ENCODE data around the gene TGM2.

Gene TGM2

GRCh38 chr20:38173237-38174156 is 8.4 kb upstream of the TGM2 start:
- DNase-seq = peak; percentile 37

- DNase-seq = peak; percentile 42
Observed at GRCh38 chr20:38172408-38172807, 7.3 kb upstream of the TGM2 start.

DNA sequence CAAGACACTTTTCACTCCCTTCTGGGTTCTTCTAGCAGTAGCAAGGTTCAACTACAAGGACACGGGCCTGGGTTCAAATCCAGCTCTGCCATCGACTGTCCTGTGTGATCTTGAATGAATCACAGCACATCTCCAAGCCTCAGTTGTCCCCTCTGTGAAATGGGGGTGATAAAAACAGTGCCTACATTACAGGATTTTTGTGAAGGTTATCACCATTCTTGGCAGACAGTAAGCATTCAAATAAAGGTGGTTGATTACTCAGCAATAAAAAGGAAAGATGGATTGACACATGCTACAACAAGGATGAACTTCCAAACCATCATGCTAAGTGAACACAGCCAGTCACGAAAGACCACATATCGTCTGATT is 6.6 kb upstream of the TGM2 start:
- no peak for DNase-seq

- DNase-seq = peak; percentile 69
Observed at GRCh38 chr20:38170826-38171674, 6.0 kb upstream of the TGM2 start.

- DNase-seq = no peak
Observed at GRCh38 chr20:38170219-38170825, 5.3 kb upstream of the TGM2 start.

DNA sequence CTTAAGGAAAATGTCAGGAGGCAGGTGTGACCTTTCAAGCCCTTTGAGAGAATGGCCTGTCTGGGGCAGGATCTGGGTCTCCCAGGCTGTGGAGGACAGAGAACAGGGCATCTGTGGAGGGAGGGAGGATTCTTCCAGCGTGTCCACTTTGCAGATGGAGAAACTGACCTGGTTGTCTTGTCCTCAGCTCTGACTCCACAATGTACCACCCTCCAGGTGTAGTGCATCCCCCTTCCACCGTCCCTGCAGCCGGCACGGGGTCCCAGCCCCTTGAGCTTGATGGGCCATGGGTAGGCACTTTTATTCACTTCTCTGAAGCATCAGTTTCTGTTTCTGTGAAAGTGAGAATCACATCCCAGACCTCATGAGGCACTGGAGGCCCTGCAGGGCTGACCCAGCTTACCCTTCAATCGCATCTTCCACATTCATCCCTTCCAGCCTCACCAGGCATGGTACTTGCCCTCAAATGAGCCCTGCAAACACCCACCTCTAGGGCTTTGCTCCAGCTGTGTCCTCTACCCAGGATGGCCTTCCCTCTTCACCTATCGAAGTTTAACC is 4.6 kb upstream of the TGM2 start:
- DNase-seq = no peak

DNA sequence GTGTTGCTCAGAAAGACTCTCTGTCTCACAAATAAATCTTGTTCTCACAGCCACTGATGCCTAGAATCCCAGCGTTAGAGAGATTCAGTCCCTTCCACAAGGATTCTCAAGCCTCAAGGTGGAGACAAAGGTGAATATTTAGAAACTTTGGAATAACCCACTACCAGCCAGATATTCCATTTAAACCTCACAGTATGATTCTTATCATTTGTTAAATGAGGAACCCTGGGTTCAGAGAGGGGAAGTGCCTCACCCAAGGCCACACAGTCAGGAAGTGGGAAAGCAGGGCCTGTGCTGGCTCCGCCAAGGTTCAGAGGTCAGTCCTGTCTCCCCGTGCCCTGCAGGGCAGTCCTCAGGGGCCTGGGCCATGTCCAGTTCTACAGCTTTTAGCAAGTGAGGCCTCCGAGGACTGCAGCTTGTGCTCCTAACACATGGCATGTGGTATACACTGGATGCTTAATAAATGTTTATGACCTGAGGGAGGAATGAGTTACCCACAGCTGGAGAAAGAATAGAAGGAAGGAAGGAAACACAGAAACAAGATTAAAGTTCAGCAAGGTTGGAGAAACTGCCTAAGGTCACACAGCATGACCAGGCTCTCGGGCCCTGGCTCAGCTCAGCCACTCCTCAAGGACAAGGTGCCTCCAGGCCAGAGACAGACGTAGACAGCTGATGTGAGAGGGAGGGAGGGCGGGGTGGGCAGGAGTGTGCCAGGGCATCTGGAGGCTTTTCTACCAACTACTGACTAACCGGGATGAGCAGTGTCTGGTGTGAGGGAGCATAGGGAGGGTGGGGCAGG is 3.9 kb upstream of the TGM2 start:
- DNase-seq = no peak

GRCh38 chr20:38167851-38168760 is 3.0 kb upstream of the TGM2 start:
- DNase-seq = no peak

- no peak for DNase-seq
Observed at GRCh38 chr20:38167328-38167850, 2.3 kb upstream of the TGM2 start.

- DNase-seq = no peak
Observed at GRCh38 chr20:38166703-38167233, 1.7 kb upstream of the TGM2 start.

DNA sequence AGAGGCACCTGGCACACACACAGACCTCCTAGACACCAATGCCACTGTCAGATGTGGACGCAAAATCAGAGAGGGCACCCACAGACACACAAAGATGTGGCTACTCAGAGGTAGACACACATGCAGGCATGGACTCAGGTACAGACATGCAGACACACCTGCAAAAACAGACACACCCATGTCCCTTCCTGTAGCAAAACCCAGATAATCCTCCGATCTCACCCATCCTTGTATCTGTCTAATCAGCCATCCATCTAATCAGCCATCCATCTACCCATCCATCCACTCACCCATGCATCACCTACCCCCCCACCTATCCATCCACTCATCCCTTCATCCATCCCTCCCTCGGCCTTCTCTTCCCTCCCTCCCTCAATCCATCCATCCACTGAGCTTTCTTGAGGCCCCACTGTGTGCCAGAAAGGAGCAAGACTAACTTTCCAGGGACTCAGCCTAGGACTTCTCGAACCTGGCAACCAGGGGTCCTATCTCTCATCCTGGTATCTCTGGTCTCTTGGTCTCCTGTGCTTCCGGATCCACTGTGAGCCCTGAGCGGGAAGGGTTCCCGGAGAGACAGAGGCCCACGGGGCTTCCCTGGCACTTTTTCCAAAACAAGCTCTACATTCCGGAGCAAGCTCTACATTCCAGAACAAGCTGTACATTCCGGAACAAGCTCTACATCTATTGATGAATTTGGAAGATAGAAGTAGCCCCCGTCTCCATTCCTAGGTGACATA is 1.1 kb upstream of the TGM2 start:
- DNase-seq = peak; percentile 61

DNA sequence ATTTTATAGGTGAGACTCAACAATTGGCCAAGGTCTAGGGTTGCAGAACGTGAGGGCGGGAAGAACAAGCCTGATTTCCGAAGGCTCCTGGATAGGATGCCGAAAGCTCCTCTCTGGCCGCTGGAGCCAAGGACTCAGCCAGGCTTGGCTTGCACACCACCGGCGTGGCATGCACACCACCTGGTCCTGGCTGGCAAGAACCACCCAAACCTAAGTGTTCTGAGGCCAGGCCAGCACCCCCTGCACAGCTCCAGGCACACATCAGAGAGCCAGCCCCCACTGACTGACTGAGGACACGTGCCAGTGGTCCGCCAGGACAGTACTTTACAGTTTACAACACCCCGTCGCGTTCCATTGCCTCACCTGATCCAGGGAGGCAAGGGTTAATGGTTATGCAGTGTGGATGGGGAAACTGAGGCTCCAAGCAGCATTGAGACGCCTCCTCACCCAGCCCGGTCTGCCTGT is 414 bp downstream of the TGM2 start:
- DNase-seq = no peak

- DNase-seq = no peak
Observed at GRCh38 chr20:38164069-38164468, 1.0 kb downstream of the TGM2 start.

DNA sequence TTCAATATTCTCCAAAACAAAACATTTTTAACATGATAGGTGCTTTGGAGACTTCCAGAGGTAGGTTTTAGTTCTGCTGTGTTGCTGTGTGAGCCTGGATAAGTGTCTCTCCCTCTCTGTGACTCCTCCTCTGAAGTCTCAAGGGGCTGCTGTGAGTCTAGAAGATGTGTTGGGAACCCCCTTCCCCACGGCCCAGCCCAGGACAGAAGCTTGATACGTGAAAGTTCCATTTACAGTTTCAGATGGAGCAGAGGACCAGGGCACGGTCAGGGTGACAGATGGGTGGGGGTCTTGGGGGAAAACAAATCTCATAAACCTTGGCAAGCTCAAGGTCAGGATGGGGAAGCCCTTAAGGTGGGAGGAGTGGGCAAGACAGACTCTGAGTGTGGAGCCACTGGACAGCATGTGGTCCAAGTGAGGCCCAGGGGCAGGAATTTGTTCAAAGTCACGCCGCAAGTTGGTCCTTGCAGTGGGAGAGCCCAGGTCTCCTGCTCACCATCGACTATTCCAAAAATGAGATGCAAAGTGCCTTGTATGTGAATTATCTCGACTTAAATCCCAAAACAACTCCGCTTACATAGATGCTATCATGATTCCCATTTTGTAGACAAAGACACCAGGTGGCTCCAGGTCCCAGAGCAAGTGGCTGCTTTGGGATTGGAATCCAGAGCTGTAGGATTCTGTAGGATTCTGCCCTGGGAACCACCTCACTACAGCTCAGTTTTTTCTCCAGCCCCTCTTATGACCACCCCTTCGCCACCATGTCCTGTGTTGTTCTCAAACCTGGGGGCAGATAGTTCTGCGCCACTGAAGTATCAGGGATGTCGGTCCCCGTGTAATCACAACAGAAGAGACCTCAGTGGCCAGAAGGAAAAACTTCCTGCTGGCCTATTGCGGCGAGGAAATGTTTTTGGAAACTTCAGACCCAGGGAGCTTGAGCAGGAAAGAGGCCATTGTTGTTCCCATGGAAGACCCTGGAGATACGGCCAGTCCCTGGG is 1.9 kb downstream of the TGM2 start:
- no peak for DNase-seq

DNA sequence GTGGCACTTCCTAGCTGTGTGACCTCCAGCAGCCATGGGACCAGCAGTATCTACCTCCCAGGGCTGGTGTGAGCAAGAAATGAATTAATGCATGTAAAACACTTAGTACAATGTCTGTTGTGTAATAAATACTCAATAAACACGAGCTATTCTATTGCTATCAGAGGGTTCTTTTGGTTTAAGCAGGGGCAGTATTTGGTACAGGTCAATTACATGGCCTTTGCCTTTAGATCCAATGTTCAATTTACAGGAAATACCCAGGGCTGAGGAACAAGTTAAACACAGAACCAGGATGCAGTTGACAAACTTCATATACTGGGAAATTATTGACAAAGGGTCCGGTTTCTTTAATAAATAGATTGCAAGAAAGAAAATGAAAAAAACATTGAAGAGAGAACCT is 2.9 kb downstream of the TGM2 start:
- no peak for DNase-seq

DNA sequence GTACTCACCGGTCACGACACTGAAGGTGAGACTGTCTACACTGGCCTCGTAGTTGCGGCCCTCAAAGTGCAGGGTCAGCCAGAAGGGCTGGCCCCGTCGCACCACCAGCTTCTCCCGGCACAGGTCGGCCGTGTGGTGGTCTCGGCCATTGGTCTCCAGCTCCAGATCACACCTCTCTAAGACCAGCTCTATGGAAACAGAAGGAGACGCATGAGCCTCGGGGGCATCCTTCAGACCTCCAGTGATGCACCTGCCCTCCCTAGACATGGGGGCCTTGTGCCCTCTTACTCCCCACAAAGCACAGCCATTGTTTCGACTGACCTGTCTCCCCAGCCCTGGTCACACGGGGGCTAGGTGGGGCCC is 3.7 kb downstream of the TGM2 start:
- no peak for DNase-seq

- no peak for DNase-seq
Observed at GRCh38 chr20:38159957-38160756, 4.9 kb downstream of the TGM2 start.

DNA sequence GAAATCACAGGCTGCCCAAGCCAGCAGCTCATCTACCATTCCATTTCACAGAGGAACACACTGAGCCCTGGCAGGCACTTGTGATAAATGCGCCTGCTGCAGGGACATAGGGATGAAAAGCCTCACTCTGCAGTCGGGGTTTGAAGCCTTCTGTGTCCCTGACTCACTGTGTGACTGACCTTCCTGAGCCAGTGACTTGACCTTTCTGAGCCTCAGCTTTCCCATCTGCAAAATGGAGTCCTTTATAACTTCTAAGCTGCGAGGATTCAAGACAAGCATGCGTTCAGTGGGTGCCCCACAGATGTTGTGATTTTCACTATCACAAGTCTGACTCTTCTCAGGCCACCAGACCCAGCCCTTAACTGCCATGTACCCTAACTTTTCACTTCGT is 5.5 kb downstream of the TGM2 start:
- no peak for DNase-seq

Data from eye (tissue), 1 donor.